HG03196 (cell line): ENCODE measurements around the gene USP2.

ENCODE experiments used
- ATAC-seq: cut with Tn5 transposase; IDR thresholded peaks from one replicate; pipeline ENCODE4 v1.9.1; 2021; ENCODE audit not compliant: unreplicated experiment

Gene USP2

DNA sequence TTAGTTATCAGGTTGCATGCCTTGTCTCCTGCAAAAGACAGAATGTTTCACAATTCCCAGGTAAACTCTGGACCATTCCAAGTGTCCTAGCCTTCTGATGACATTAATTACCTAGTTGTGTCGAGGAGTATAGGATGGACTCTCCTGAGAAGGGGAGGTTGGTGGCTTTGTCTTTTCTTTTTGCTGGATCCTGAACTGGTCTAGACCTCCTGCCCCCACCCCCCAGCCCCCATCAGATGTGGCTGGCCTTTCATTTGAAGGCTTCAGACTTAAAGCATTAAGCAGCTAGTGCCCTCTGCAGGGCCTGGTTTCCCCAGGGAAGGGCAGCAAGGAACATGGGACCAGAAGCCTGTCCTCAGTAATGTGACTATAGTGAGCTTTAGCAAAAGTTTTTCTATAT, 74.3 kb downstream of the USP2 start:
- ATAC-seq = no peak

DNA sequence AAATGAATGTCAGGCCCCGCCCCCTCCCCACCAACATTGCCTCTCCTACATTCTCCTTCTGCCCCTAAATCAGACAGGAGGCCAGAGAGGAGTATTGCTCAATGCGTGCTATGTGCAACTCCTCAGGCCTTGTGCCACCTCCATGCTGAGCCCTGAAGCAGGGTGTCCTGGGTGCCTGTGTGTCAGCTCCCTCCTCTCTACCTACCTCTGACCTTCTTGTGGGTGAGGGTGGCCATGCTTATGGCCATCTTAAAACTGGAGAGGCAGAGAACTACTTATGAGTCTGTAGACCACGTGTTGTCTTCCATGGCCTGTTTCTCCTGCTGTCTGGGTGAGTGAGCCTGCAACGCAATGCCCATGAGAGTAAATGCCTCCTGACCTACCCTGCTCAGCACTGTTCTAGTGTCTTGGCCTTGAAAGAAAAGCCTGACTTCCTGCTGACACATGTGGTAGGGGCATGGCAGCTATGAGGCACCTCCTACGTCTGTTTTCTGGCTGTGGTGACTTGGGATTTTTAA, 75.1 kb downstream of the USP2 start:
- no peak for ATAC-seq

DNA sequence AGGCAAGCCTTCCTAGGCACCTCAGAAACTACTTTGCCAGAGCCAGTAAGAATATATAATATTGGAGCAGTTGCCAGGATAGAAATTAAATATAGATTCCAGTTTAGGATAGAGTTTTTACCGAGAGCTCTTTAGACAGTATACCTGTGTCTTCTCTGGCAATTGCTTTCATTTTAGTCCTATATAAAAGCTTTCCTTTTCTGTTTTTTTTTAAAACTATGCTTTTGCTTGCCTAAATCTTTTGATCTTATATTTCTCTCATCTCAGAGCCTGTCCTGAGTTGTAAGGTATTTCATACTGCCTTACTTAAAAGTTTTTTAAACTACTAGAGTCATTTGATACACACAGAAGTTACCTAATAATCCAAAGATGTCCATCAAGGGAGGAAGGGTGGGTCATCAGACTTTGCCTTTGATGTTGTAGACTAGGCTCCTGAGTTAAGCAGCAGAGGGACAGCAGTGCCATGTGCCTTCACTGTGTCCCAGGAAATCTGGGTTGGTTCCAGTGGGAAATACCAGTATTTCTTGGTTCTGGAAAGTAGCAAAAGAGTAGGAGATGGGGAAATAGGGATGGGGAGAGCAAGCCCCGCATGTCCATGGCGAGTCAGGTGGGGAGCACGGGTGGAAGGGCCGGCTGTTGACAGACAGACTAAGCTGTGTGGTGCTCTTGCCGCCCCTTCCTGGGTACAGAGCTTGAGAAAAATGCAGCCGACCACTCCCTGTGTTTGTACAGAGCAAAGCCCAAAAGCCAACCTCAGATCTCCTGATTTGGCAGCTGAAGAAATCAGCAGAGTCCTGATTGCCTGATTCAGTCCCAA, 75.7 kb downstream of the USP2 start:
- ATAC-seq = no peak
